Adrenal gland (tissue), 5 donors: ENCODE measurements around the gene CSHL1.
"Not testable (repeated sequence)": the region's sequence is repeated elsewhere in the genome, so short reads cannot be mapped to it uniquely, and the experiment has no call there.

Source experiments
- POLR2A ChIP-seq, 2 donors: fragments of 450-650 bp; IDR thresholded peaks; one replicate each; pipeline ENCODE4 v1.6.1; 2017; ENCODE audit warnings: antibody characterized with exemption in 2 of 2, mild to moderate bottlenecking in 2 of 2, moderate library complexity in 1 of 2
- TF ChIP-seq, protein P1 (sequence below), 6 experiments: fragments of 450-650 bp in 4 of 6; fragments of 200-600 bp in 2 of 6; sonication (generic) in 1 of 6; IDR thresholded peaks; 1 replicate in 5 of 6; 2 replicates in 1 of 6; pipeline versions ENCODE4 v1.5.1 to v1.8.0; 2016 to 2021; ENCODE audit warnings: antibody characterized with exemption in 6 of 6, mild to moderate bottlenecking in 2 of 6, moderate library complexity in 1 of 6
- donor health status: DM: no; HTN: no; CAD: no.

GRCh38 chr17:63918789-63919305 is 7.8 kb upstream of the CSHL1 start, which contains the start of gene GH1:
- TF ChIP-seq POLR2A (IDR thresholded peaks at IDR 0.05), result not testable (repeated sequence)
- TF ChIP-seq, protein P1, sequence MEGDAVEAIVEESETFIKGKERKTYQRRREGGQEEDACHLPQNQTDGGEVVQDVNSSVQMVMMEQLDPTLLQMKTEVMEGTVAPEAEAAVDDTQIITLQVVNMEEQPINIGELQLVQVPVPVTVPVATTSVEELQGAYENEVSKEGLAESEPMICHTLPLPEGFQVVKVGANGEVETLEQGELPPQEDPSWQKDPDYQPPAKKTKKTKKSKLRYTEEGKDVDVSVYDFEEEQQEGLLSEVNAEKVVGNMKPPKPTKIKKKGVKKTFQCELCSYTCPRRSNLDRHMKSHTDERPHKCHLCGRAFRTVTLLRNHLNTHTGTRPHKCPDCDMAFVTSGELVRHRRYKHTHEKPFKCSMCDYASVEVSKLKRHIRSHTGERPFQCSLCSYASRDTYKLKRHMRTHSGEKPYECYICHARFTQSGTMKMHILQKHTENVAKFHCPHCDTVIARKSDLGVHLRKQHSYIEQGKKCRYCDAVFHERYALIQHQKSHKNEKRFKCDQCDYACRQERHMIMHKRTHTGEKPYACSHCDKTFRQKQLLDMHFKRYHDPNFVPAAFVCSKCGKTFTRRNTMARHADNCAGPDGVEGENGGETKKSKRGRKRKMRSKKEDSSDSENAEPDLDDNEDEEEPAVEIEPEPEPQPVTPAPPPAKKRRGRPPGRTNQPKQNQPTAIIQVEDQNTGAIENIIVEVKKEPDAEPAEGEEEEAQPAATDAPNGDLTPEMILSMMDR (IDR thresholded peaks at IDR 0.05), result not testable (repeated sequence)
